Loucy (cell line): ENCODE results near the gene LPIN2.

Experiments used
- H2AFZ ChIP-seq: fragments of 200-600 bp; sonication (generic); 2 replicates; pipeline ENCODE4 v1.6.0; 2016; ENCODE audit warnings: antibody characterized with exemption, mild to moderate bottlenecking, low read length, moderate library complexity
- H3F3A ChIP-seq: fragments of 200-600 bp; 2 replicates; pipeline ENCODE4 v1.6.0; 2016; ENCODE audit warnings: antibody characterized with exemption, low read depth, mild to moderate bottlenecking
- H3K27me3 ChIP-seq: fragments of 200-600 bp; sonication (generic); 2 replicates; pipeline ENCODE4 v1.6.1; 2014; ENCODE audit warnings: low read length, mild to moderate bottlenecking; ENCODE audit not compliant: insufficient read depth, poor library complexity, severe bottlenecking
- H3K36me3 ChIP-seq: fragments of 200-600 bp; sonication (generic); 2 replicates; pipeline ENCODE4 v1.6.1; 2016; ENCODE audit warnings: low read length; ENCODE audit not compliant: insufficient read depth
- H3K4me1 ChIP-seq: fragments of 200-600 bp; sonication (generic); 2 replicates; pipeline ENCODE4 v1.5.1; 2014; ENCODE audit warnings: low read length, mild to moderate bottlenecking; ENCODE audit not compliant: insufficient read depth, poor library complexity, severe bottlenecking
- H3K4me2 ChIP-seq: fragments of 200-600 bp; sonication (generic); 2 replicates; pipeline ENCODE4 v1.6.0; 2014; ENCODE audit warnings: antibody characterized with exemption, low read length, low read depth, mild to moderate bottlenecking; ENCODE audit not compliant: poor library complexity, severe bottlenecking
- H3K4me3 ChIP-seq: fragments of 200-600 bp; sonication (generic); 2 replicates; pipeline ENCODE4 v1.5.1; 2014; ENCODE audit warnings: low read length, mild to moderate bottlenecking, mixed read lengths; ENCODE audit not compliant: poor library complexity, severe bottlenecking
- H3K79me2 ChIP-seq: fragments of 200-600 bp; sonication (generic); 2 replicates; pipeline ENCODE4 v1.6.1; 2014; ENCODE audit warnings: low read length; ENCODE audit not compliant: insufficient read depth
- H3K9ac ChIP-seq: fragments of 200-600 bp; sonication (generic); 2 replicates; pipeline ENCODE4 v1.6.0; 2014; ENCODE audit warnings: mild to moderate bottlenecking, low read depth, low read length, moderate library complexity; ENCODE audit not compliant: poor library complexity, severe bottlenecking
- H3K9me2 ChIP-seq: fragments of 200-600 bp; sonication (generic); replicated peaks from 2 replicates; pipeline ENCODE4 v1.6.1; 2016; ENCODE audit warnings: low read depth, low read length, mixed read lengths
- H3K9me3 ChIP-seq: fragments of 200-600 bp; sonication (generic); 2 replicates; pipeline ENCODE4 v1.6.1; 2014; ENCODE audit warnings: mild to moderate bottlenecking, antibody characterized with exemption, low read length, low read depth; ENCODE audit not compliant: insufficient read depth
- H4K20me1 ChIP-seq: fragments of 200-600 bp; sonication (generic); 2 replicates; pipeline ENCODE4 v1.6.0; 2014; ENCODE audit warnings: antibody characterized with exemption, low read length, mild to moderate bottlenecking; ENCODE audit not compliant: insufficient read depth, poor library complexity, severe bottlenecking
- CTCF ChIP-seq: fragments of 200-600 bp; sonication (generic); conservative IDR thresholded peaks from 2 replicates; pipeline ENCODE4 v1.5.1; 2014; ENCODE audit warnings: mild to moderate bottlenecking, antibody characterized with exemption, low read length
- EZH2phosphoT487 ChIP-seq: fragments of 200-600 bp; IDR thresholded peaks from 2 replicates; pipeline ENCODE4 v1.6.1; 2018; ENCODE audit warnings: antibody characterized with exemption, mild to moderate bottlenecking, moderate library complexity, borderline replicate concordance

Gene LPIN2

DNA sequence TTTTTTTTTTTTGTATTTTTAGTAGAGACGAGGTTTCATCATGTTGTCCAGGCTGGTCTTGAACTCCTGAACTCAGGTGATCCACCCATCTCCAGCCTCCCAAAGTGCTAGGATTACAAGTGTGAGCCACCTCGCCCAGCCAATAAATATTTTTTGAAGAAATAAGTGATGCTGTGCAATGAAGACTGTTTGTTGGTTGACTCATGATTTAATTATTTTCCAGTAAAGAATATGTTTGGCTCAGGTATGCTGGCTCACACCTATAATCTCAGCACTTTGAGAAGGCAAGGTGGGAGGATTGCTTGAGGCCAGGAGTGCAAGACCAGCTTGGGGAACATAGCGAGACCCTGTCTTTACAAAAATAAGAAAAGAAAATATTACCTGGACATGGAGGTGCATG lies 41.8 kb upstream of the LPIN2 start:
- H3K4me1 ChIP-seq = peaks cover 26% of the 10 kb centered on the region
- no peak overlapping the region for H3K4me3 ChIP-seq
- H3K4me2 ChIP-seq = no peak overlapping the region
- no peak overlapping the region for H3K9ac ChIP-seq
- H3K9me2 ChIP-seq = no peaks in the 10 kb centered on the region
- H4K20me1 ChIP-seq = no peaks in the 10 kb centered on the region
- H2AFZ ChIP-seq = no peak overlapping the region
- H3K9me3 ChIP-seq = no peaks in the 10 kb centered on the region
- no peaks in the 10 kb centered on the region for H3K27me3 ChIP-seq
- H3K79me2 ChIP-seq = no peaks in the 10 kb centered on the region
- TF ChIP-seq CTCF (no peak), EZH2phosphoT487 (no peak)
- H3F3A ChIP-seq = peaks cover 3% of the 10 kb centered on the region; the same call in 1 of the 2 replicates
- no peaks in the 10 kb centered on the region for H3K36me3 ChIP-seq

- no peaks in the 10 kb centered on the region for H3F3A ChIP-seq
- H2AFZ ChIP-seq = no peak overlapping the region
- no peaks in the 10 kb centered on the region for H3K36me3 ChIP-seq
- H3K4me3 ChIP-seq = no peak overlapping the region
- no peaks in the 10 kb centered on the region for H3K79me2 ChIP-seq
- H3K9me2 ChIP-seq = no peaks in the 10 kb centered on the region
- no peaks in the 10 kb centered on the region for H3K27me3 ChIP-seq
- TF ChIP-seq EZH2phosphoT487 (no peak), CTCF (no peak)
- no peaks in the 10 kb centered on the region for H4K20me1 ChIP-seq
- H3K9me3 ChIP-seq = no peaks in the 10 kb centered on the region
- H3K4me1 ChIP-seq = peaks cover 21% of the 10 kb centered on the region
- no peak overlapping the region for H3K4me2 ChIP-seq
- H3K9ac ChIP-seq = no peak overlapping the region
Observed at GRCh38 chr18:3054214-3054613, 41.3 kb upstream of the LPIN2 start.

DNA sequence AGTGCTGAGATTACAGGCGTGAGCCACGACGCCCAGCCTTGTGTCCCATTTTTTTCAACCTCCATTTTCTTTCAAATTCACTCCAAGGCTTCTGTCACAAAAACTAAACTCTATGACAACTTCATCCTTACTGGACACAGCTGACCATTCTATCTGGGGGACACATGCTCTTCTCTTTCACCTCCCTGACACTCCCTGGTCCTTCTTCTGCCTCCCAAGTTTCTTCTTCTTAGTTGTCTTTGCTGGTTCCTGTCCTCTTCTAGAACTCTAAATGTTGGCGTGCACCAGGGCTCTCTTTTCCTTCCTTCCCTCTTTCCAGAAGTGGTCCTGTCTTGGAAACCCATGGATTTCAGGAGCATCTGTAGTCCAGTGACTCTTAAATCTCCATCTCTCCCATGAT lies 40.1 kb upstream of the LPIN2 start:
- no peak for TF ChIP-seq CTCF
- no peak for TF ChIP-seq EZH2phosphoT487
- Histone ChIP-seq H3K27me3 (no peaks in the 10 kb centered on the region), H3K4me1 (peaks cover 9% of the 10 kb centered on the region)

More for the DNA sequence above, 40.1 kb upstream of the LPIN2 start:
- Histone ChIP-seq H3K9me3 (no peaks in the 10 kb centered on the region), H4K20me1 (no peaks in the 10 kb centered on the region), H3K4me2 (no peak overlapping the region), H3K9ac (no peak overlapping the region), H3K79me2 (no peaks in the 10 kb centered on the region), H2AFZ (no peak overlapping the region), H3K36me3 (no peaks in the 10 kb centered on the region), H3F3A (no peaks in the 10 kb centered on the region), H3K4me3 (no peak overlapping the region), H3K9me2 (no peaks in the 10 kb centered on the region)
